ENCODE data around the gene HS6ST3. TPM values are rescaled to one million over a fixed set of nuclear protein-coding genes. Genes with fewer than 3 reads are reported as not detected.

HS6ST3 gene
- total and polyA plus RNA-seq, 9 of the 15 experiments (the other 6 are each of a cell fraction or from before 2014, with no cell fraction given): not detected

DNA sequence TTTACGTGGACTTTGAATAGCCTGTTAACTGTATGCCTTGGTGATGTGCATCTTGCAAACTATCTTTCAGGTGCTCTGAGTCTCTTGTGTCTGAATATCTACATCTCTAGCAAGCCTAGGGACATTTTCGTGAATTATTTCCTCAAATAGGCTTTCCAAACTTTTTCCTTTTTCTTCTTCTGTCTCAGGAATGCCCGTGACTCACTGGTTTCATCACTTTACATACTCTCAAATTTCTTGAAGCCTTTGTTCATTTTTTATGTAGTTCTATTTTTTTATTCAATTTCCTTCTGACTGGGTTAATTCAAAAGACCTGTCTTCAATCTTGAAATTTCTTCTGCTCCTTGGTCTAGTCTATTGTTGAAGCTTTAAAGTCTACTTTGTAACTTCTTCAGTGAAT is 572.1 kb downstream of the HS6ST3 start:
- Histone ChIP-seq H3K27ac (ENCODE audit: extremely low read depth, low read depth, low read length) (no peak overlapping the region), H3K9me1 (ENCODE audit: control insufficient read depth, insufficient read depth, low read length) (no peaks in the 10 kb centered on the region), H3K36me3 (ENCODE audit: control insufficient read depth, insufficient read depth, low read length) (no peaks in the 10 kb centered on the region), H3K4me3 (no peak overlapping the region), H3K4me1 (replicated peaks in 1 of 2; ENCODE audit: control insufficient read depth in 2 of 2, insufficient read depth in 2 of 2, low read length in 2 of 2) (no peaks in the 10 kb centered on the region), H3K9me3 (replicated peaks; ENCODE audit: control insufficient read depth, insufficient read depth, low read depth, low read length) (no peaks in the 10 kb centered on the region), H3K4me2 (ENCODE audit: insufficient read depth, low read length) (no peak overlapping the region), H4K20me1 (replicated peaks; ENCODE audit: control insufficient read depth, insufficient read depth, low read length) (no peaks in the 10 kb centered on the region), H3K27me3 (ENCODE audit: control insufficient read depth in 2 of 2, insufficient read depth in 2 of 2, low read length in 2 of 2) (no peaks in the 10 kb centered on the region), H3K9ac (ENCODE audit: insufficient read depth in 1 of 2, low read depth in 2 of 2, low read length in 2 of 2) (no peak overlapping the region), H2AFZ (ENCODE audit: low read depth, low read length) (no peak overlapping the region), H3K79me2 (ENCODE audit: control insufficient read depth, insufficient read depth, low read length) (no peaks in the 10 kb centered on the region)
- POLR2A ChIA-PET: no interaction called here
- in situ Hi-C loops (cut with MboI): no loop called here
- DNase-seq (ENCODE audit: extremely low read depth in 1 of 4, low spot score in 3 of 4) (no peak), ATAC-seq (no peak), FAIRE-seq (no peak)
- intact Hi-C loops (cut with micrococcal nuclease): no loop called here
- no TSS peak for BruUV-seq (replicated peaks)
- WGBS (ENCODE audit: insufficient coverage, low coverage, missing lambda C conversion rate): 0% methylated on average over 3 of the region's 3 CpGs
- CTCF ChIA-PET (ENCODE audit: low intra/inter-chr PET ratio): no interaction called here
- no peak for TF ChIP-seq HDAC6 (IDR thresholded peaks at IDR 0.05; ENCODE audit: low read depth, low read length)
- TF ChIP-seq ZNF408 (CRISPR knock-in tag; IDR thresholded peaks at IDR 0.05; ENCODE audit: low read depth): no peak
- no peak for TF ChIP-seq ZNF780A (CRISPR knock-in tag; IDR thresholded peaks at IDR 0.05)
- no peak for TF ChIP-seq PCBP2 (IDR thresholded peaks at IDR 0.05; ENCODE audit: low read depth, low read length, poor library complexity, severe bottlenecking)
- TF ChIP-seq RAD21 (CRISPR knock-in tag; conservative IDR thresholded peaks at IDR 0.05 in 1 of 2, IDR thresholded peaks at IDR 0.05 in 1 of 2): no peak
- TF ChIP-seq NFIC (IDR thresholded peaks at IDR 0.05): no peak
- TF ChIP-seq SMC3 (conservative IDR thresholded peaks at IDR 0.05; ENCODE audit: insufficient read depth, low read depth, low read length): no peak
- no peak for TF ChIP-seq MECOM (CRISPR knock-in tag; IDR thresholded peaks at IDR 0.05)
- no peak for TF ChIP-seq HOXB6 (CRISPR knock-in tag; IDR thresholded peaks at IDR 0.05; ENCODE audit: borderline replicate concordance)
- TF ChIP-seq, protein P1, sequence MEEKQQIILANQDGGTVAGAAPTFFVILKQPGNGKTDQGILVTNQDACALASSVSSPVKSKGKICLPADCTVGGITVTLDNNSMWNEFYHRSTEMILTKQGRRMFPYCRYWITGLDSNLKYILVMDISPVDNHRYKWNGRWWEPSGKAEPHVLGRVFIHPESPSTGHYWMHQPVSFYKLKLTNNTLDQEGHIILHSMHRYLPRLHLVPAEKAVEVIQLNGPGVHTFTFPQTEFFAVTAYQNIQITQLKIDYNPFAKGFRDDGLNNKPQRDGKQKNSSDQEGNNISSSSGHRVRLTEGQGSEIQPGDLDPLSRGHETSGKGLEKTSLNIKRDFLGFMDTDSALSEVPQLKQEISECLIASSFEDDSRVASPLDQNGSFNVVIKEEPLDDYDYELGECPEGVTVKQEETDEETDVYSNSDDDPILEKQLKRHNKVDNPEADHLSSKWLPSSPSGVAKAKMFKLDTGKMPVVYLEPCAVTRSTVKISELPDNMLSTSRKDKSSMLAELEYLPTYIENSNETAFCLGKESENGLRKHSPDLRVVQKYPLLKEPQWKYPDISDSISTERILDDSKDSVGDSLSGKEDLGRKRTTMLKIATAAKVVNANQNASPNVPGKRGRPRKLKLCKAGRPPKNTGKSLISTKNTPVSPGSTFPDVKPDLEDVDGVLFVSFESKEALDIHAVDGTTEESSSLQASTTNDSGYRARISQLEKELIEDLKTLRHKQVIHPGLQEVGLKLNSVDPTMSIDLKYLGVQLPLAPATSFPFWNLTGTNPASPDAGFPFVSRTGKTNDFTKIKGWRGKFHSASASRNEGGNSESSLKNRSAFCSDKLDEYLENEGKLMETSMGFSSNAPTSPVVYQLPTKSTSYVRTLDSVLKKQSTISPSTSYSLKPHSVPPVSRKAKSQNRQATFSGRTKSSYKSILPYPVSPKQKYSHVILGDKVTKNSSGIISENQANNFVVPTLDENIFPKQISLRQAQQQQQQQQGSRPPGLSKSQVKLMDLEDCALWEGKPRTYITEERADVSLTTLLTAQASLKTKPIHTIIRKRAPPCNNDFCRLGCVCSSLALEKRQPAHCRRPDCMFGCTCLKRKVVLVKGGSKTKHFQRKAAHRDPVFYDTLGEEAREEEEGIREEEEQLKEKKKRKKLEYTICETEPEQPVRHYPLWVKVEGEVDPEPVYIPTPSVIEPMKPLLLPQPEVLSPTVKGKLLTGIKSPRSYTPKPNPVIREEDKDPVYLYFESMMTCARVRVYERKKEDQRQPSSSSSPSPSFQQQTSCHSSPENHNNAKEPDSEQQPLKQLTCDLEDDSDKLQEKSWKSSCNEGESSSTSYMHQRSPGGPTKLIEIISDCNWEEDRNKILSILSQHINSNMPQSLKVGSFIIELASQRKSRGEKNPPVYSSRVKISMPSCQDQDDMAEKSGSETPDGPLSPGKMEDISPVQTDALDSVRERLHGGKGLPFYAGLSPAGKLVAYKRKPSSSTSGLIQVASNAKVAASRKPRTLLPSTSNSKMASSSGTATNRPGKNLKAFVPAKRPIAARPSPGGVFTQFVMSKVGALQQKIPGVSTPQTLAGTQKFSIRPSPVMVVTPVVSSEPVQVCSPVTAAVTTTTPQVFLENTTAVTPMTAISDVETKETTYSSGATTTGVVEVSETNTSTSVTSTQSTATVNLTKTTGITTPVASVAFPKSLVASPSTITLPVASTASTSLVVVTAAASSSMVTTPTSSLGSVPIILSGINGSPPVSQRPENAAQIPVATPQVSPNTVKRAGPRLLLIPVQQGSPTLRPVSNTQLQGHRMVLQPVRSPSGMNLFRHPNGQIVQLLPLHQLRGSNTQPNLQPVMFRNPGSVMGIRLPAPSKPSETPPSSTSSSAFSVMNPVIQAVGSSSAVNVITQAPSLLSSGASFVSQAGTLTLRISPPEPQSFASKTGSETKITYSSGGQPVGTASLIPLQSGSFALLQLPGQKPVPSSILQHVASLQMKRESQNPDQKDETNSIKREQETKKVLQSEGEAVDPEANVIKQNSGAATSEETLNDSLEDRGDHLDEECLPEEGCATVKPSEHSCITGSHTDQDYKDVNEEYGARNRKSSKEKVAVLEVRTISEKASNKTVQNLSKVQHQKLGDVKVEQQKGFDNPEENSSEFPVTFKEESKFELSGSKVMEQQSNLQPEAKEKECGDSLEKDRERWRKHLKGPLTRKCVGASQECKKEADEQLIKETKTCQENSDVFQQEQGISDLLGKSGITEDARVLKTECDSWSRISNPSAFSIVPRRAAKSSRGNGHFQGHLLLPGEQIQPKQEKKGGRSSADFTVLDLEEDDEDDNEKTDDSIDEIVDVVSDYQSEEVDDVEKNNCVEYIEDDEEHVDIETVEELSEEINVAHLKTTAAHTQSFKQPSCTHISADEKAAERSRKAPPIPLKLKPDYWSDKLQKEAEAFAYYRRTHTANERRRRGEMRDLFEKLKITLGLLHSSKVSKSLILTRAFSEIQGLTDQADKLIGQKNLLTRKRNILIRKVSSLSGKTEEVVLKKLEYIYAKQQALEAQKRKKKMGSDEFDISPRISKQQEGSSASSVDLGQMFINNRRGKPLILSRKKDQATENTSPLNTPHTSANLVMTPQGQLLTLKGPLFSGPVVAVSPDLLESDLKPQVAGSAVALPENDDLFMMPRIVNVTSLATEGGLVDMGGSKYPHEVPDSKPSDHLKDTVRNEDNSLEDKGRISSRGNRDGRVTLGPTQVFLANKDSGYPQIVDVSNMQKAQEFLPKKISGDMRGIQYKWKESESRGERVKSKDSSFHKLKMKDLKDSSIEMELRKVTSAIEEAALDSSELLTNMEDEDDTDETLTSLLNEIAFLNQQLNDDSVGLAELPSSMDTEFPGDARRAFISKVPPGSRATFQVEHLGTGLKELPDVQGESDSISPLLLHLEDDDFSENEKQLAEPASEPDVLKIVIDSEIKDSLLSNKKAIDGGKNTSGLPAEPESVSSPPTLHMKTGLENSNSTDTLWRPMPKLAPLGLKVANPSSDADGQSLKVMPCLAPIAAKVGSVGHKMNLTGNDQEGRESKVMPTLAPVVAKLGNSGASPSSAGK (IDR thresholded peaks at IDR 0.05): no peak
